GM06990 (cell line): Measurements from ENCODE around the gene PHACTR2.

Experiments
- DNase-seq: peaks from one replicate; pipeline ENCODE4 v3.0.0-alpha.2; 2011; ENCODE audit not compliant: insufficient read length; ENCODE audit errors: extremely low read depth
- H3K27me3 ChIP-seq: replicated peaks from 2 replicates; pipeline ENCODE4 v1.6.0; 2011; ENCODE audit warnings: low read length; ENCODE audit not compliant: control insufficient read depth, insufficient read depth
- H3K36me3 ChIP-seq: 2 replicates; pipeline ENCODE4 v1.5.1; 2011; ENCODE audit warnings: low read length; ENCODE audit not compliant: control insufficient read depth, insufficient read depth
- H3K4me3 ChIP-seq: replicated peaks from 2 replicates; pipeline ENCODE4 v1.5.1; 2011; ENCODE audit warnings: low read depth, mild to moderate bottlenecking, control low read depth, low read length
- TF ChIP-seq, protein P1 (sequence below): IDR thresholded peaks from 2 replicates; pipeline ENCODE4 v1.5.1; 2011; ENCODE audit warnings: low read length, control low read depth, mild to moderate bottlenecking, inconsistent platforms; ENCODE audit not compliant: insufficient read depth, poor library complexity, severe bottlenecking

The PHACTR2 gene

DNA sequence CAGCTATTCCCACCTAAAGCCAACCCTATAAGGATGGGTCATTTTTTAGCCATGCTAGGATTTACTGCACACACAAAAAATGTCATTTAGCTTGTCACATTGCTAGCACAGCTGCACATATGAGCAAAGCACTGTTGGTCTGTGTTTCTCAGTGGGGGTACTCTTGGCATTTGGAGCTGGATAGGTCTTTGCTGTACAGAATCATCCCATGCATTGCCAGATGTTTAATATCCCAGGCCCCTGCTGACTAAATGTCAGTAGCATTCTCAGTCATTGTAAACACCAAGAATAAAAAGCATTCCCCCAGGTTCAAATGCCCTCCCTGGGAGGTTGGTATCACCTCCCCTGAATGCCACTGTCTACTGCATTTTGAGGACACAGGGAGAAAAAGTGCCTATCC lies 150.8 kb downstream of the PHACTR2 start:
- Histone ChIP-seq H3K36me3 (no peaks in the 10 kb centered on the region), H3K27me3 (no peaks in the 10 kb centered on the region), H3K4me3 (no peak overlapping the region)
- TF ChIP-seq, protein P1, sequence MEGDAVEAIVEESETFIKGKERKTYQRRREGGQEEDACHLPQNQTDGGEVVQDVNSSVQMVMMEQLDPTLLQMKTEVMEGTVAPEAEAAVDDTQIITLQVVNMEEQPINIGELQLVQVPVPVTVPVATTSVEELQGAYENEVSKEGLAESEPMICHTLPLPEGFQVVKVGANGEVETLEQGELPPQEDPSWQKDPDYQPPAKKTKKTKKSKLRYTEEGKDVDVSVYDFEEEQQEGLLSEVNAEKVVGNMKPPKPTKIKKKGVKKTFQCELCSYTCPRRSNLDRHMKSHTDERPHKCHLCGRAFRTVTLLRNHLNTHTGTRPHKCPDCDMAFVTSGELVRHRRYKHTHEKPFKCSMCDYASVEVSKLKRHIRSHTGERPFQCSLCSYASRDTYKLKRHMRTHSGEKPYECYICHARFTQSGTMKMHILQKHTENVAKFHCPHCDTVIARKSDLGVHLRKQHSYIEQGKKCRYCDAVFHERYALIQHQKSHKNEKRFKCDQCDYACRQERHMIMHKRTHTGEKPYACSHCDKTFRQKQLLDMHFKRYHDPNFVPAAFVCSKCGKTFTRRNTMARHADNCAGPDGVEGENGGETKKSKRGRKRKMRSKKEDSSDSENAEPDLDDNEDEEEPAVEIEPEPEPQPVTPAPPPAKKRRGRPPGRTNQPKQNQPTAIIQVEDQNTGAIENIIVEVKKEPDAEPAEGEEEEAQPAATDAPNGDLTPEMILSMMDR: no peak
- DNase-seq: no peak

DNA sequence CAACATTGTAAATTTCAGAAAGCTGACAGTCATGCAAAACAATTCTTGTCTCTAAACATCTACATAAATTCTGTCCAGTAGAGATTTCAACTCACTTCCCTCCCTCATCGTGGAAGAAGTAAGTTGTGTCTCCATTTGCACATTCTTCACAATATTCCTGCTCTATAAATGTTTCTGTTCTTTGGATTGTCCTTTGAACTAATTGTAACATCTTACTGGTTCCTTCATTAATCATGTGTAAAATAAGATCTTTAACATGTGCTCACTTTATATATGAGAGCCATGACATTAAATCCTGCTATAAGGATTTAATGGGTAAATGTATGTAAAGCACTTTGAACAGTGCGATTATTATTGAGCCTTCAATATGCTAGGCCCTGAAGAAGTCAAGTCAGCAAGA lies 158.4 kb downstream of the PHACTR2 start:
- no peak overlapping the region for H3K4me3 ChIP-seq
- no peaks in the 10 kb centered on the region for H3K27me3 ChIP-seq
- TF ChIP-seq, protein P1: no peak
- no peaks in the 10 kb centered on the region for H3K36me3 ChIP-seq
- no peak for DNase-seq

DNA sequence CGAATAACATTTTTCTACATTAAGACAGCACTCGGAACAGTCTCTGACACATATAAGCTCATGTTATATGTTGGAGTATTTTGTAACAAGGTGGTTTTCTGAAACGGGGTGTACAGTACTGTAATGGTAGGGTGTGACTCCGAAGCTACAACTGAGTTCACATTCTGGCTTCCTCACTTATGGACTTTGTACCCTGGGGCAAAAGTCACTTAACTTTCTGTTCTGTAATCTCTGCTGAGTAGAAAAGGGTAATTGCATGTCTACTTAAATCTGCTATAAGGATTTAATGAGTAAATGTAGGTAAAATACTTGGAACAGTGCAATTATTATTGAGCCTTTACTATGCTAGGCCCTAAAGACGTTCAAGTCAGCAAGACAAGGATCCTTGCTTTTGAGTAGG lies 160.6 kb downstream of the PHACTR2 start:
- no peaks in the 10 kb centered on the region for H3K36me3 ChIP-seq
- TF ChIP-seq, protein P1: no peak
- no peaks in the 10 kb centered on the region for H3K27me3 ChIP-seq
- DNase-seq: no peak
- H3K4me3 ChIP-seq: no peak overlapping the region

GRCh38 chr6:143839196-143839595 lies 161.4 kb downstream of the PHACTR2 start:
- Histone ChIP-seq H3K27me3 (no peaks in the 10 kb centered on the region), H3K36me3 (no peaks in the 10 kb centered on the region), H3K4me3 (no peak overlapping the region)
- no peak for DNase-seq
- TF ChIP-seq, protein P1: no peak

GRCh38 chr6:143840595-143841265 lies 163.0 kb downstream of the PHACTR2 start:
- TF ChIP-seq, protein P1: no peak
- H3K4me3 ChIP-seq: no peak overlapping the region

DNA sequence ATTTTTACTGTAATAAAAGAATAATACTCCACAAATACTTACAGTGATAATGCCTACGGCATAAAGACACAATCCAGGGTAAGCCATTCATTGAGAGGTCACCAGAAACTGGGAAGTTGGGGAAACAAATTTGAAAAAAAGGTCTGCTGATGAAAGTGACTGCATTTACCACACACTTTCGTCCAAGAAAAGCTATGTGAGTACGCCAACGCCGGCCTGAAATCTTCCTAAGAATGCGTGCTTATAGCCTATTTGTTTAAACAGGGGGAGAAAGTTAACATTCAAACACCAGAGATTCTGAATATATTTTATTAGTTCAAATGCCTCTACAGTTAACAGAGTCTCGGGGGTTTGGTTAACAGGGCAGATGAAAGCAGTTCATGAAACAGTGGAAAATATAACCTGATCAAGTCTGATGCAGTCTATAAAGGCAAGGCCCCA lies 164.7 kb downstream of the PHACTR2 start:
- DNase-seq: no peak
- Histone ChIP-seq H3K27me3 (no peaks in the 10 kb centered on the region), H3K36me3 (peaks cover 8% of the 10 kb centered on the region), H3K4me3 (peak overlapping the region; percentile 94)
- TF ChIP-seq, protein P1: no peak

More at GRCh38 chr6:143840595-143841265, 163.0 kb downstream of the PHACTR2 start:
- H3K36me3 ChIP-seq: peaks cover 5% of the 10 kb centered on the region
- no peaks in the 10 kb centered on the region for H3K27me3 ChIP-seq
- DNase-seq: no peak
